Measurements from ENCODE around the gene CYP4F2.

- no peak for TF ChIP-seq POLR2AphosphoS5 (IDR thresholded peaks at IDR 0.05; ENCODE audit: borderline replicate concordance, low read depth, low read length)
- TF ChIP-seq EZH2 (IDR thresholded peaks at IDR 0.05) = no peak
These were observed 3.5 kb downstream of the CYP4F2 start for GRCh38 chr19:15894359-15894758.

Data from SK-N-MC (cell line).